GM23338 (cell line): ENCODE measurements around the gene CAPG. TPM values are rescaled to one million over a fixed set of nuclear protein-coding genes. Genes with fewer than 3 reads are reported as not detected.

Experiments used
- ATAC-seq: fragments of 200-7000 bp; cut with Tn5 transposase; 3 replicates; pipeline ENCODE4 v1.9.1; 2020
- DNase-seq: peaks from one replicate; pipeline ENCODE4 v3.0.0-alpha.2; 2015; ENCODE audit warnings: low spot score
- H2AFZ ChIP-seq: fragments of 200-600 bp; sonication (generic); 2 replicates; pipeline ENCODE4 v1.8.0; 2016; ENCODE audit warnings: antibody characterized with exemption, mild to moderate bottlenecking, moderate library complexity
- H3F3A ChIP-seq: fragments of 200-600 bp; sonication (generic); replicated peaks from 2 replicates; pipeline ENCODE4 v1.8.0; 2017; ENCODE audit warnings: antibody characterized with exemption, mixed run types, low read depth
- H3K27ac ChIP-seq: fragments of 200-600 bp; sonication (generic); 2 replicates; pipeline ENCODE4 v1.6.1; 2016; ENCODE audit warnings: low read depth
- H3K27me3 ChIP-seq: fragments of 200-600 bp; sonication (generic); 2 replicates; pipeline ENCODE4 v1.8.0; 2016; ENCODE audit warnings: mild to moderate bottlenecking, mixed run types, moderate library complexity; ENCODE audit not compliant: insufficient read depth
- H3K36me3 ChIP-seq: fragments of 200-600 bp; sonication (generic); 2 replicates; pipeline ENCODE4 v1.8.0; 2016; ENCODE audit warnings: mild to moderate bottlenecking; ENCODE audit not compliant: insufficient read depth
- H3K4me1 ChIP-seq: fragments of 200-600 bp; sonication (generic); 2 replicates; pipeline ENCODE4 v1.8.0; 2016; ENCODE audit warnings: mild to moderate bottlenecking, moderate library complexity; ENCODE audit not compliant: insufficient read depth
- H3K4me2 ChIP-seq: fragments of 200-600 bp; sonication (generic); 2 replicates; pipeline ENCODE4 v1.7.1; 2017; ENCODE audit warnings: mixed run types
- H3K4me3 ChIP-seq: fragments of 200-600 bp; sonication (generic); 2 replicates; pipeline ENCODE4 v1.6.1; 2016; ENCODE audit warnings: mixed run types
- H3K79me2 ChIP-seq: fragments of 200-600 bp; sonication (generic); replicated peaks from 2 replicates; pipeline ENCODE4 v1.8.0; 2017; ENCODE audit warnings: mild to moderate bottlenecking; ENCODE audit not compliant: insufficient read depth
- H3K9me2 ChIP-seq: fragments of 200-600 bp; sonication (generic); 2 replicates; pipeline ENCODE4 v1.8.0; 2017; ENCODE audit not compliant: insufficient read depth
- H4K20me1 ChIP-seq: fragments of 200-600 bp; sonication (generic); replicated peaks from 2 replicates; pipeline ENCODE4 v1.8.0; 2017; ENCODE audit warnings: mild to moderate bottlenecking; ENCODE audit not compliant: insufficient read depth
- H3K27ac Mint-ChIP-seq: 2 replicates; pipeline ENCODE4 v1.8.0; 2020; ENCODE audit warnings: inconsistent platforms, mild to moderate bottlenecking, moderate library complexity, mixed read lengths
- H3K27me3 Mint-ChIP-seq: 3 replicates; pipeline ENCODE4 v1.8.0; 2022; ENCODE audit warnings: low read depth, mild to moderate bottlenecking, moderate library complexity, mixed read lengths, inconsistent platforms; ENCODE audit not compliant: insufficient read depth, poor library complexity
- H3K36me3 Mint-ChIP-seq: 3 replicates; pipeline ENCODE4 v1.8.0; 2021; ENCODE audit warnings: low read depth, mild to moderate bottlenecking, inconsistent platforms, moderate library complexity, mixed read lengths
- H3K4me1 Mint-ChIP-seq: 3 replicates; pipeline ENCODE4 v1.8.0; 2020; ENCODE audit warnings: mild to moderate bottlenecking, inconsistent platforms, mixed read lengths
- H3K4me3 Mint-ChIP-seq: 3 replicates; pipeline ENCODE4 v1.8.0; 2021; ENCODE audit warnings: moderate library complexity, mild to moderate bottlenecking, inconsistent platforms, mixed read lengths
- H3K9me3 Mint-ChIP-seq: 3 replicates; pipeline ENCODE4 v1.8.0; 2020; ENCODE audit warnings: moderate library complexity, mild to moderate bottlenecking, inconsistent platforms, mixed read lengths
- CREB1 ChIP-seq: fragments of 250-450 bp; sonication (Bioruptor Pico); IDR thresholded peaks from 2 replicates; pipeline ENCODE4 v1.5.0; 2020; ENCODE audit warnings: low read depth, mild to moderate bottlenecking, moderate library complexity
- EZH2 ChIP-seq: fragments of 200-600 bp; sonication (generic); IDR thresholded peaks from one replicate; pipeline ENCODE4 v1.8.0; 2017; ENCODE audit warnings: antibody characterized with exemption, mild to moderate bottlenecking, low read depth; ENCODE audit not compliant: unreplicated experiment
- EZH2phosphoT487 ChIP-seq: fragments of 200-600 bp; sonication (generic); IDR thresholded peaks from one replicate; pipeline ENCODE4 v1.8.1; 2018; ENCODE audit warnings: antibody characterized with exemption; ENCODE audit not compliant: unreplicated experiment
- NANOG ChIP-seq: IDR thresholded peaks from 2 replicates; pipeline ENCODE4 v1.6.1; 2016; ENCODE audit warnings: antibody characterized with exemption, borderline replicate concordance
- POLR2AphosphoS5 ChIP-seq: IDR thresholded peaks from 2 replicates; pipeline ENCODE4 v1.6.1; 2016; ENCODE audit warnings: antibody characterized with exemption, low read depth
- STAT1 ChIP-seq: IDR thresholded peaks from one replicate; pipeline ENCODE4 v1.6.1; 2016; ENCODE audit warnings: antibody characterized with exemption; ENCODE audit not compliant: unreplicated experiment
- ZNF114 ChIP-seq: fragments of 250-450 bp; sonication (Bioruptor Pico); IDR thresholded peaks from 2 replicates; pipeline ENCODE4 v1.5.0; 2020; ENCODE audit warnings: mild to moderate bottlenecking, moderate library complexity
- ZNF462 ChIP-seq: fragments of 250-450 bp; sonication (Bioruptor Pico); IDR thresholded peaks from 2 replicates; pipeline ENCODE4 v1.5.0; 2020; ENCODE audit warnings: mild to moderate bottlenecking, moderate library complexity
- polyA plus RNA-seq: library from polyadenylated mRNA; unstranded; fragments of >200 nt; fragmentation: Nextera tagmentation; extraction: Ambion mirVana; gene quantifications from 2 replicates; pipeline ENCODE4 v1.2.1, GENCODE V29; 2016
- total RNA-seq: library from RNA; depleted of rRNA; stranded (reverse); fragments of >200 nt; shearing (Covaris generic); gene quantifications from 2 replicates; pipeline ENCODE4 v1.2.3, GENCODE V29; 2014

The CAPG gene
- total and polyA plus RNA-seq, 2 experiments from 2014 or later, result 88.7 to 104 TPM

DNA sequence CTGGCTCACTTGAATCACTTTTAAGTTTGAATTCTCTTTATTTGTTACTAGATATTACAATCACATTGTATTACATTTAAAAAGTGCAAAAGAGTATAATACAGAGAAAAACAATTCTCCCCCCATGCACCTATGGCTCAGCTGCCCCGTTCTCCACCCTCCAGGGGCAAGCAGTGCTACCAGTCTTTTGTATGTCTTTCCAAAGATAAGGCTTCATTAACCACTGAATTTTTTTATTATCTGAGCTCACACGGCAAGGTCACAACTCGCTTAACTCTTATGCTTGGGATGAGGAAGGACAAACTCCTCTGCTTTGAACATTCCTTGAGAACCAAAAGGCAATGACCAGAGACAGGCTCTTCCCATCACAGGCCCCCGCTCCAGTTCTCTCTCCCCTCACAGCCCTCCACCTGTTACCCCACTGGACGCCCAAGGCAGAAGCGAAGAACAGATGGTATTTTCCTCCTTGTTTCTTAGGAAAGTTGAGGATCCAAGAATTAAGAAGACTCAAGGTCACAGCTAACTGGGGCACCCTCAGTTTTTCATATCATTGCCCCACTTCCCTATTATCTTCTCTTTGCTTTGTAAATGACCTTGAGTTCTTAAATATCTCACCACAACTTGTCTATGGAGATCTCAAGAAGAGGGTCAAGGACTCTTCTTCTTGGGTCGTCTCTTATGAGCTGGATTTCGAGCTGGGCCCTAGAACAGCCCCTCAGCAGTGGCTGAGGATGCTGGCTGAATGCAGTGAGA, 38.5 kb upstream of the CAPG start:
- H3K27ac ChIP-seq, result no peak overlapping the region
- ATAC-seq (no peak), DNase-seq (no peak)
- H3K79me2 ChIP-seq, result no peaks in the 10 kb centered on the region
- no peak overlapping the region for H3K4me3 ChIP-seq
- peaks cover 3% of the 10 kb centered on the region; the same call in 1 of the 3 replicates for H3K4me1 Mint-ChIP-seq
- no peaks in the 10 kb centered on the region for H3K27me3 ChIP-seq
- TF ChIP-seq ZNF114 (CRISPR knock-in tag), result no peak
- no peak for TF ChIP-seq EZH2phosphoT487
- TF ChIP-seq CREB1 (CRISPR knock-in tag), result no peak
- TF ChIP-seq STAT1, result no peak
- H3K4me2 ChIP-seq, result no peak overlapping the region
- peaks cover 9% of the 10 kb centered on the region for H3K27me3 Mint-ChIP-seq
- no peaks in the 10 kb centered on the region for H3K4me1 ChIP-seq
- no peaks in the 10 kb centered on the region for H3K9me2 ChIP-seq
- no peaks in the 10 kb centered on the region for H3K36me3 ChIP-seq
- H2AFZ ChIP-seq, result no peak overlapping the region
- H3F3A ChIP-seq, result no peaks in the 10 kb centered on the region
- H4K20me1 ChIP-seq, result no peaks in the 10 kb centered on the region
- no peak overlapping the region for H3K27ac Mint-ChIP-seq
- H3K9me3 Mint-ChIP-seq, result peaks cover 2% of the 10 kb centered on the region; the same call in 1 of the 3 replicates
- H3K4me3 Mint-ChIP-seq, result no peak overlapping the region
- no peaks in the 10 kb centered on the region for H3K36me3 Mint-ChIP-seq

- H3K9me2 ChIP-seq, result no peaks in the 10 kb centered on the region
- H3K4me1 Mint-ChIP-seq, result peaks cover 3% of the 10 kb centered on the region; the same call in 1 of the 3 replicates
- H3K36me3 Mint-ChIP-seq, result no peaks in the 10 kb centered on the region
- no peaks in the 10 kb centered on the region for H4K20me1 ChIP-seq
- no peaks in the 10 kb centered on the region for H3F3A ChIP-seq
- ATAC-seq (no peak), DNase-seq (no peak)
- TF ChIP-seq NANOG (no peak), EZH2 (no peak)
- no peaks in the 10 kb centered on the region for H3K36me3 ChIP-seq
- H3K4me2 ChIP-seq, result no peak overlapping the region
- no peaks in the 10 kb centered on the region for H3K4me1 ChIP-seq
- peaks cover 9% of the 10 kb centered on the region for H3K27me3 Mint-ChIP-seq
- H3K27ac Mint-ChIP-seq, result no peak overlapping the region
- no peak overlapping the region for H3K27ac ChIP-seq
- no peak overlapping the region for H3K4me3 Mint-ChIP-seq
- H3K79me2 ChIP-seq, result no peaks in the 10 kb centered on the region
- H3K4me3 ChIP-seq, result no peak overlapping the region
- H3K9me3 Mint-ChIP-seq, result no peaks in the 10 kb centered on the region
- no peaks in the 10 kb centered on the region for H3K27me3 ChIP-seq
- H2AFZ ChIP-seq, result no peak overlapping the region
Measured at GRCh38 chr2:85447222-85447585, 37.0 kb upstream of the CAPG start.

- Histone ChIP-seq H3K27ac (no peak overlapping the region), H4K20me1 (no peaks in the 10 kb centered on the region), H3K9me2 (no peaks in the 10 kb centered on the region), H3K4me1 (no peaks in the 10 kb centered on the region), H3K36me3 (no peaks in the 10 kb centered on the region), H3K79me2 (no peaks in the 10 kb centered on the region), H2AFZ (0 out of 2 replicates have a peak overlapping the region, but pooled peaks have one; percentile 47), H3F3A (no peaks in the 10 kb centered on the region), H3K4me2 (no peak overlapping the region), H3K4me3 (no peak overlapping the region), H3K27me3 (no peaks in the 10 kb centered on the region)
- H3K27me3 Mint-ChIP-seq, result peaks cover 9% of the 10 kb centered on the region
- ATAC-seq (peak; percentile 55), DNase-seq (no peak)
- H3K36me3 Mint-ChIP-seq, result no peaks in the 10 kb centered on the region
- peaks cover 3% of the 10 kb centered on the region; the same call in 1 of the 3 replicates for H3K4me1 Mint-ChIP-seq
- no peak overlapping the region for H3K27ac Mint-ChIP-seq
- no peak overlapping the region for H3K4me3 Mint-ChIP-seq
- H3K9me3 Mint-ChIP-seq, result no peaks in the 10 kb centered on the region
- no peak for TF ChIP-seq POLR2AphosphoS5
- no peak for TF ChIP-seq ZNF462 (CRISPR knock-in tag)
Measured at GRCh38 chr2:85446296-85447221, 36.4 kb upstream of the CAPG start.
